ENCODE results near the gene CD163L1.
"Not testable (repeated sequence)": the region's sequence is repeated elsewhere in the genome, so short reads cannot be mapped to it uniquely, and the experiment has no call there.

Gene CD163L1

DNA sequence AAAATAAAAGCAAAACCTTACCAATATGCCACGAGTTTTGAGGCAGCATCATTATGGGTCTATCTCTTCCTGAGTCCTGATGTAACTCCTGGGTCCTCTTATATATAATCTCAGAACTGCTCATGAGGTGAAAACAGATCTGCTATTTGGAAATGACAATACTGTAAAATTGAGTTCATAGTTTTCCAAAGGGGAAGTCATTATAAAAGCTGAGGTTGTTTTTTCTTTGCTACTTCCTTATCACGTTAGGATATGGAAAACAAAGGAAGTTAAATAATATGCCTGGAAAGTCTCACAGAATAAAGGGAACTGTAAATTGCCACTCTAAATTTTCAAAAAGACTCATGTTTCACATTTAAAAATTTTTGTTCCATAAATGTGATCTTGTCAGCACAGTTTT lies at the start of gene CD163L1:
TSS of gene CD163L1 (minus strand) at position 78 of the 400 bp plus-strand sequence. CDS start at position 52, 26 bp downstream.
- DNase-seq (ENCODE audit: low read depth in 2 of 2) = no peak

DNA sequence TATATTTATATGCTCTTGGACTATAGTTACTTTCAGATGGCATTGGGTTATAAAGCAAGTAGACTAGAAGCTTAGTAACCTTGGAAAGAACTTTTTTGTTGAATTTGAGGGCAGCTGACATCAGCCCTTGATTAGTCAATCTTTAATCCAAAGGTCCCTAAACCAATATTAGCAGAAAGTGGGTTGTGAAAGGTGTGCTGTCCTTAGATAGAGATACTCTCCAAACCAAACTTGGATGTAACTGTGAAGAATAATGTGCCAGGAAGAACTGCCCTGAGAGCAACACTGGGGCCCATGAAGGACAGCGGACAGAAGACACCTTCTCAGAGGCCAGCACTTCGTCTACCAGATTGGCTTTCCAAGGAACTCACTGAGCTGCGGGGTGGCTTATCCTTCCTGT lies 49.1 kb upstream of the CD163L1 start:
- no peak for DNase-seq (ENCODE audit: low read depth in 2 of 2)

DNA sequence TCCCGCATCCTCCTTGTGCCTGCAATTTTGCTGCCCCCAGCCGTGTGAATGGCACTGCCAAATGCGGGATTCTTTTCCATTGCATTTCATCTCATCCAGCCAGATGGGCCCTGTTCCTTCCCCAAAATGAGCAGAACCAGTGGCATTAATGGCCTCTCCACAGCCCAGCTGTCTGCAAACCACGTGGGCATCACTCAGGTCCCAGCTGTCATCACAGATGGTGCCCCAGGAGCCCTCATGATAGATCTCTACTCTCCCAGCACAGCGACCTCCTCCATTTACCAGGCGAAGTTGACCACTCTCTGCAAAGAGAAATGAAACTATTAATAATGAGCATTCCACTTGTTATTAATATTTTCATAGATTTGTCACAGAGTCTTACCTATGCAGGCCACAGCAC lies 42.6 kb upstream of the CD163L1 start:
- DNase-seq (ENCODE audit: low read depth in 2 of 2) = no peak

DNA sequence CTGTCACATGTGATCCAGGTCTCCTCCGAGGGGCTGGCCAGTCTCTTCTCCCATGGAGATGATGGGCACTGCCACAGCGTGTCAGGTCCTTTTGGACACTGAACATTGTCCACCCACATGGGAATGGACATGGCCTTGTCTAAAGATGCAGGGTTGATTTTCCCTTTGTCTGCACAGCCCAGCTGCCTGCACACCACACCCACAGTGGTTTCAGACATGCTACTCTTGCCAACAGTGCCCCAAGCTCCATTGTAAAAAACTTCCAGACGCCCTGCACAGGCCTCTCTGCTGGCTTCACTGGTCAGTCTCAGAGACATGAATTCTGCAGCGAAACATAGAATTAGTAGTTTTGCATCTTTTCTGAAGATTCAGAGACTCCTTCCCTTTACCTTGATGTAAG lies 41.1 kb upstream of the CD163L1 start:
- no peak for DNase-seq (ENCODE audit: low read depth in 2 of 2)

DNA sequence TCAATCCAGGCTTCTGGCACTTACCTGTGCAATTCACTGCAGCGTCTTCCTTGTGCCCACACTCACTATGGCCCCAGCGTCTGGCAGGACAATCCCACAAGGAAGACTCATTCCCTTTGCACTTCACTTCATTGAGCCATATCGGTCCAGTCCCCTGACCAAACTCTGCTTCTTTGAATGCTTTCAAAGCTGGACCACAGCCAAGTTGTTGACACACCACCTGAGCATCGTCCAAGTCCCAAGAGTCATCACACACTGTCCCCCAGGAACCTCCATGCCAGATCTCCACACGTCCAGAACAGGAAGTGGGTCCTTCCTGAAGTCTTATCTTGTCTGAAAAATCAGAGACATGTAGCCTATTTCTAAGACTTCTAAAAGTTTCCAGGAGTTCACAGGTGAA lies 39.4 kb upstream of the CD163L1 start:
- no peak for DNase-seq (ENCODE audit: low read depth in 2 of 2)

- DNase-seq (ENCODE audit: low read depth in 2 of 2) = no peak
These were observed 35.8 kb upstream of the CD163L1 start for GRCh38 chr12:7479771-7480170.

DNA sequence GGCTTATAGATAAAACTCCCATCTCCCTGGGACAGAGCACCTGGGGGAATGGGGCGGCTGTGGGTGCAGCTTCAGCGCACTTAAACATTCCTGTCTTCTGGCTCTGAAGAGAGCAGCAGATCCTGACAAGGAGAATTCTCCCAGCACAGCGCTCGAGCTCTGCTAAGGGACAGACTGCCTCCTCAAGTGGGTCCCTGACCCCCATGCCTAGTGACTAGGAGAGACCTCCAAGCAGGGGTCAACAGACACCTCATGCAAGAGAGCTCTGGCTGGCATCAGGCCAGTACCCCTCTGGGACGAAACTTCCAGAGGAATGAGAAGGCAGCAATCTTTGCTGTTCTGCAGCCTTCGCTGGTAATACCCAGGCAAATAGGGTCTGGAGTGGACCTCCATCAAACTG lies 28.1 kb upstream of the CD163L1 start:
- DNase-seq (ENCODE audit: low read depth in 2 of 2) = no peak

DNA sequence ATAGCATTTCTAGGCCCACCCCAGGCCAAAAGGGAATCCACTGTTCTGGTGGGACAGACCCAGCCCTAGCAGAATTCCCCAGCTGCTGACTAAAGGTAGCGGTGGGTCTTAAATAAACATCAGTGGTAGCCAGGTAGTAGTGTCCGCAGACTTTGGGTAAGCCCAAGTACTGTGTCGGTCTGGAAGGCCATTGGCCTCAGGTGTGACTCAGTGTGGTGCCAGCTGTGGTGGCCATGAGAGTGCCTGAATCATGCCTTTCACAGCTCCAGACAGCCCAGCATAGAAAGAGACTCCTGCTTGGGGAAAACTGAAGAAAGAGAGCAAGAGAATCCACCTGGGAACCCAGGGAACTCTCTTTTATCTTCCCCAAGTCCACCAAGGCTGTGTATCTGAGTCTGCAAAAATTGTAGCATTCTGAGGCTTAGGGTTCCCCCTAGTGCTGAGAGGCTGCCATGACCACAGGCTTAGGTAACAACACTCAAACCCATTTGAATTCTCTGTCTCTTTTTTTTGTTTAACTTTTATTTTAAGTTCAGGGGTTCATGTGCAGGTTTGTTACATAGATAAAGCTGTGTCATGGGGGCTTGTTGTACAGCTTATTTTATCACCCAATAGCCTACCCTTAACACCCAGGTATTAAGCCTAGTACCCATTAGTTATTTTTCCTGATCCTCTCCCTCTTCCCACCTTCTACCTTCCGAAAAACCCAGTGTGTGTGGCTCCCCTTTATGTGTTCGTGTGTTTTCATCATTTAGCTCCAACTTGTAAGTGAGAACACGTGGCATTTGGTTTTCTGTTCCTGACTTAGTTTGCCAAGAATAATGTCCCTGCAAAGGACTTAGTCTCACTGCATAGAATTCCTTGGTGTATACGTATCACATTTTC lies 16.7 kb upstream of the CD163L1 start:
- peak; percentile 15 to 23 for DNase-seq (ENCODE audit: low read depth in 2 of 2)

DNA sequence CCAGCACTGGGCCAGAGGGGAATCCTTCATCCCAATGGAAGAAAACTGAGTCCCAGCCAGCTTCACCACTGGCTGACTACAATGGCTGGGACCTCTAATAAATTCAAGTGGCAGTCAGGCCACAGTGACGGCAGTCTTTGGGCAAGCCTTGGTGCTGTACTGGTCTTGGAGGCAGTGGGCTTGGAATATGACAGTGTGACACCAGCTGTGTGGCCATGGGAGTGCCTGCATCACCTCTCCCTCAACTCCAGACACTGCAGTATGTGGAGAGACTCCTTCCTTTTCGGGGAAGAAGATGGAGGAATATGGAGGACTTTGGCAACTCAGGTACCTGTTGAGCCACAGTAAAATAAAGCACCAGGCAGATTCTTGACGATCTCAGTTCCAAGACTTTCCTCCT lies 16.0 kb upstream of the CD163L1 start:
- DNase-seq (ENCODE audit: low read depth in 2 of 2) = no peak

GRCh38 chr12:7451756-7452155 lies 7.8 kb upstream of the CD163L1 start:
- DNase-seq (ENCODE audit: low read depth in 2 of 2) = no peak

DNA sequence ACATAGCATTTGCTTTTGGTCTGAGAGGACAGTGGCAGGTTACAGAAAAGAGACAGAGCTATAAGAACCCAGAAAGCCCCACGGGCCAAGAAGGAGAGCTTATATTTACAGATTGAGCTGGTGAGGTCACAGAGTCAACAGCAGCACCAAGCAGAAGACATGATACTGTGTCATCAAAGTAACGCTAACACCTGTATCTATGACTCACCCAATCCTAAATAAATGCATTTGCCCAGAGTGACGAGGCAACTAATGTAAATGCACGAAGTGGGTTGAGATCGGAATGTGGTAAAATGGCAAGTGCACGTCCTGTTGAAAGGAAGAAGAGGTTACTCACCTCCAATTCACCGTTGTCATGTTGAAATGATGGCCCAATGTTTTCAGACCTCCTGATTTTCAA lies 6.7 kb upstream of the CD163L1 start:
- DNase-seq (ENCODE audit: low read depth in 2 of 2) = no peak

GRCh38 chr12:7448099-7448498 lies 4.1 kb upstream of the CD163L1 start:
- DNase-seq (ENCODE audit: low read depth in 2 of 2) = no peak

GRCh38 chr12:7444537-7444936 lies 584 bp upstream of the CD163L1 start:
- DNase-seq (ENCODE audit: low read depth in 2 of 2) = no peak

DNA sequence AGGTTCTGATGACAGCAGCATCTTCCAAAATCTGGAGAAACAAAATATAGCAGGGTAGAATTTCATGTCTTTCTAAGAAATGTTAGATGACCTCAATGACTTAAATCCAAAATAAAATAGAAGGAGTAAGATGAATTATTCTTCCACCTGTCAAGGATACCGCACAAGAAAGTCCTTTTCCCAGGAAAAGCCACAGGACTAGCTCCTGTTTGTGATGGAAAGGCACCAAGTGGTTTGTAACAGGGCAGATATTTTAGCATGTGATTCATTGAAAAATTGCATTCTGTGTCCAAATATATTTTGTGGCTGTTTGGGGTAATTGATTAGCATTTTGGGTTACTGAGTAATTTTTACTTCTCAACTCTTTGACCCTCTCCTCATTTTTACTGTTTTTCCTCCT lies 2.7 kb downstream of the CD163L1 start:
- DNase-seq (ENCODE audit: low read depth in 2 of 2) = no peak

GRCh38 chr12:7439579-7440505 lies 4.1 kb downstream of the CD163L1 start:
- DNase-seq (ENCODE audit: low read depth in 2 of 2) = no peak

GRCh38 chr12:7438291-7438995 lies 5.5 kb downstream of the CD163L1 start:
- DNase-seq (ENCODE audit: low read depth in 2 of 2) = not testable (repeated sequence)

- not testable (repeated sequence) for DNase-seq (ENCODE audit: low read depth in 2 of 2)
These were observed 6.5 kb downstream of the CD163L1 start for GRCh38 chr12:7437494-7437893.

DNA sequence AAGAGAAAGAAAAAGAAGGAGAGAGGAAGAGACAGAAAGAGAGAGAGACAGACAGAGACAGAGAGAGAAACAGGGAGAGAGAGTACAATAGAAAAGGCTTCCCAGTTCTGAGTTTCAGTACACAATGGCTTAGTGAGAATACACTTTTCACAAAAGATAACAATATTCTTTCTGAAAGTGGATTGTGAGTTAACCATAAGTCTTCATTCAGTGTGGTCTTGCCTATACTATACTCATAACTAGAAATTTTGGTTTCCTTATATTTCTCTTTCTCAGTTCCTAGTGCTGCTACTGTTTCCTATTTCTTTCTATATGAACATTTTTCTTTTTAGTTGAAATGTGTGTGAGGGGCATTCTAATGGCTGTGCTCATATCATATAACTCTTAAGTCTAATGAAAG lies 9.3 kb downstream of the CD163L1 start:
- no peak for DNase-seq (ENCODE audit: low read depth in 2 of 2)

DNA sequence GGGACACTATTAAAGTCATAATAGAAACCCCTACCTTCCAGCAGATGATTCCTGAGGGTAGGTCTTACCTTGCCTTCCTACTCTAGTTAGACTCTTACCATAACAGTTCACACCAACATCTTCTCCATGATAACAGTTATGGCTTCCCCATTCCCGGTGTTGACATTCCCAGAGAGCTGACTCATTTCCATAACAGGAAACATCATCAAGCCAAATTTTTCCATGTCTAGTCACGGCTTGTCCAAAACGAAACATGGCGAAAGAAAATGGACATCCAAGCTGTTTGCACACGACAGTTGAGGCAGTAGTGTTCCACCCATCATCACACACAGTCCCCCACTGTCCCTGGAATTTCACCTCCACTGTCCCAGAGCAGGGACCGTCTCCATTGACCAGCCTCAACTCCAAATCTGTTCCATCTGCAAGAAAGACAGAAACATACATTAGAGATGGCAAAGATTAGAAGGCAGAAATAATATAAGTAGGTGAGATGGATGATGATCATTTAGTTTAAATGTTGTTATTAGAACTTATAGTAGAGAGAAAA lies 10.6 kb downstream of the CD163L1 start:
- DNase-seq (ENCODE audit: low read depth in 2 of 2) = no peak

- DNase-seq (ENCODE audit: low read depth in 2 of 2) = no peak
These were observed 11.8 kb downstream of the CD163L1 start for GRCh38 chr12:7431993-7432685.

- DNase-seq (ENCODE audit: low read depth in 2 of 2) = no peak
These were observed 32.6 kb downstream of the CD163L1 start for GRCh38 chr12:7411343-7411742.

All from stimulated activated CD8-positive, alpha-beta memory T cell treated with anti-CD3 and anti-CD28 coated beads, Interleukin-7, amount 100 ng/mL, for 1 hour (primary cell).